ENCODE results near the gene PEPD. TPM values are rescaled to one million over a fixed set of nuclear protein-coding genes. Genes with fewer than 3 reads are reported as not detected.

The PEPD gene
- polyA plus RNA-seq, 3 donors: 61.5 to 218 (median 171) TPM

DNA sequence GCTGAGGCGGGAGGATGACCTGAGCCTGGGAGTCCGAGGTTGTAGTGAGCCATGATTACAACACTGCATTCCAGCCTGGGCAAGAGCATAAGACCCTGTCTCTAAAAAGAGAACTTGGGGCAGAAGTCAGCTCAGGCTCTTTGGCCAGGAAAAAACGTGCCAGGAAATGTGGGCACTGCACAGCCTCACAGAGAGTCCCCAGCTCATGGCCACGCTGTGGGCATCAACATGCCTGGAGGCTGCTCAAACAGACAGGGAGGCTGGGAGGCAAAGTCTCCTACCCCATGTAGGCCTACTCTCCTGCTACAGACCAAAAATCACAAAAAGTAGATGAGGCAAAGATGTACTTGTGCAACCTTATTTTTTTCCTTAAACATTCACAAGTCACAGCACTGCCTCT is 49.4 kb downstream of the PEPD start:
- Histone ChIP-seq H2AFZ (ENCODE audit: insufficient read depth, low read depth, low read length, poor library complexity, severe bottlenecking) (no peak overlapping the region), H3K9ac (ENCODE audit: insufficient read depth, low read length, poor library complexity, severe bottlenecking) (no peak overlapping the region), H4K20me1 (ENCODE audit: insufficient read depth, low read length) (no peaks in the 10 kb centered on the region), H3K27me3 (ENCODE audit: control insufficient read depth in 2 of 2, insufficient read depth in 2 of 2, low read length in 2 of 2) (no peaks in the 10 kb centered on the region), H3K4me3 (replicated peaks in 1 of 3; ENCODE audit: low read depth in 2 of 3, low read length in 3 of 3) (no peak overlapping the region), H3K4me2 (replicated peaks; ENCODE audit: extremely low read depth, low read length, poor library complexity, severe bottlenecking) (no peak overlapping the region), H3K36me3 (replicated peaks in 1 of 2; ENCODE audit: control insufficient read depth in 1 of 2, insufficient read depth in 2 of 2, low read length in 2 of 2) (peaks cover 2 to 4% of the 10 kb centered on the region in 2 donors), H3K9me3 (replicated peaks in 1 of 2; ENCODE audit: control insufficient read depth in 1 of 2, insufficient read depth in 1 of 2, low read length in 2 of 2) (no peaks in the 10 kb centered on the region), H3K79me2 (ENCODE audit: insufficient read depth, low read length) (no peaks in the 10 kb centered on the region), H3K27ac (ENCODE audit: low read depth in 1 of 2, low read length in 2 of 2) (no peak overlapping the region), H3K4me1 (ENCODE audit: control insufficient read depth in 1 of 2, insufficient read depth in 2 of 2, low read length in 2 of 2) (no peaks in the 10 kb centered on the region)
- H3K27ac Mint-ChIP-seq: no peak overlapping the region
- H3K27me3 Mint-ChIP-seq (ENCODE audit: low read depth in 3 of 3): peaks cover 0 to 2% (median 0%) of the 10 kb centered on the region in 3 donors
- TF ChIP-seq, protein P1, sequence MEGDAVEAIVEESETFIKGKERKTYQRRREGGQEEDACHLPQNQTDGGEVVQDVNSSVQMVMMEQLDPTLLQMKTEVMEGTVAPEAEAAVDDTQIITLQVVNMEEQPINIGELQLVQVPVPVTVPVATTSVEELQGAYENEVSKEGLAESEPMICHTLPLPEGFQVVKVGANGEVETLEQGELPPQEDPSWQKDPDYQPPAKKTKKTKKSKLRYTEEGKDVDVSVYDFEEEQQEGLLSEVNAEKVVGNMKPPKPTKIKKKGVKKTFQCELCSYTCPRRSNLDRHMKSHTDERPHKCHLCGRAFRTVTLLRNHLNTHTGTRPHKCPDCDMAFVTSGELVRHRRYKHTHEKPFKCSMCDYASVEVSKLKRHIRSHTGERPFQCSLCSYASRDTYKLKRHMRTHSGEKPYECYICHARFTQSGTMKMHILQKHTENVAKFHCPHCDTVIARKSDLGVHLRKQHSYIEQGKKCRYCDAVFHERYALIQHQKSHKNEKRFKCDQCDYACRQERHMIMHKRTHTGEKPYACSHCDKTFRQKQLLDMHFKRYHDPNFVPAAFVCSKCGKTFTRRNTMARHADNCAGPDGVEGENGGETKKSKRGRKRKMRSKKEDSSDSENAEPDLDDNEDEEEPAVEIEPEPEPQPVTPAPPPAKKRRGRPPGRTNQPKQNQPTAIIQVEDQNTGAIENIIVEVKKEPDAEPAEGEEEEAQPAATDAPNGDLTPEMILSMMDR (IDR thresholded peaks at IDR 0.05): no peak
- no peaks in the 10 kb centered on the region for H3K9me3 Mint-ChIP-seq
- WGBS (ENCODE audit: insufficient coverage): 53% methylated on average over 4 of the region's 4 CpGs
- intact Hi-C loops (cut with micrococcal nuclease): no loop called here
- peaks cover 3% of the 10 kb centered on the region for H3K4me1 Mint-ChIP-seq
- H3K36me3 Mint-ChIP-seq: peaks cover 11 to 13% of the 10 kb centered on the region in 2 donors
- H3K4me3 Mint-ChIP-seq: no peak overlapping the region
- DNase-seq: no peak

DNA sequence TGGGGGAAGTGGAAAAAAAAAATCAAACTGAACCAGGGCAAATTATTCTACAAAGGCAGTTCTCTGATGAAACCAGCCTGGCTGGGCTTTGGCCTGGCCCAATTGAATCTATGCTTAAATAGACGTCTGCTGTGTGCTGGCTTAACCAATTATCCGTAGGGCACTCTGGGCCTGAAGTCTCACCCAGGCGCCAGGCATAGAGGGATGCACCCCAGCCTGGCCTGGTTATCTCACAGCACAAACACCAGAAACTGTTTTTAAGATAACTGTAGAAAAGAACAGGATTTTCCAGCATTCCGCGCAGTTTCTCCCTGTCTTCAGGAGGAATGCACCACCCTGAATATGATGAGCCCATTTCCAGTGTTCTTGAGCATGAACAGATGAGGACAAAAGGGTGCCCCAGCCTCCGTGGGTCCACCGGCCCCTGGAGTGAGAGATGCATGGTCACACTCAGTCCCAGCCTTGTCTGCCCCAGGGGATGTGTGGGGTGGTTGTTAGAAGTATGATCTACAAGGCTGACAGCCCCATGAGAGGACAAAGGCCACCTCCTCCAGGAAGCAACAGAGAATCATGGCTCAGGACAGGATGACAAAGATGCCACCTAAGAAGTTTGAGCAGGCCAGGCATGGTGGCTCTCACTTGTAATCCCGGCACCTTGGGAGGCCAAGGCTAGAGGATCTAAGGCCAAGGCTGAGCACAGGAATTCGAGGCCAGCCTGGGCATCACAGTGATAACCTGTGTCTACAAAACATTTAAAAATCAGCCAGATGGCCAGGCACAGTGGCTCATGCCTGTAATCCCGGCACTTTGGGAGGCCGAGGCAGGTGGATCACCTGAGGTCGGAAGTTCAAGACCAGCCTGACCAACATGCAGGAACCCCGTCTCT is 50.2 kb downstream of the PEPD start:
- Histone ChIP-seq H3K79me2 (ENCODE audit: insufficient read depth, low read length) (no peaks in the 10 kb centered on the region), H3K4me1 (ENCODE audit: control insufficient read depth in 1 of 2, insufficient read depth in 2 of 2, low read length in 2 of 2) (no peaks in the 10 kb centered on the region), H2AFZ (ENCODE audit: insufficient read depth, low read depth, low read length, poor library complexity, severe bottlenecking) (no peak overlapping the region), H3K27me3 (ENCODE audit: control insufficient read depth in 2 of 2, insufficient read depth in 2 of 2, low read length in 2 of 2) (no peaks in the 10 kb centered on the region), H4K20me1 (ENCODE audit: insufficient read depth, low read length) (no peaks in the 10 kb centered on the region), H3K36me3 (replicated peaks in 1 of 2; ENCODE audit: control insufficient read depth in 1 of 2, insufficient read depth in 2 of 2, low read length in 2 of 2) (no peaks in the 10 kb centered on the region), H3K4me3 (replicated peaks in 1 of 3; ENCODE audit: low read depth in 2 of 3, low read length in 3 of 3) (no peak overlapping the region), H3K4me2 (replicated peaks; ENCODE audit: extremely low read depth, low read length, poor library complexity, severe bottlenecking) (no peak overlapping the region), H3K27ac (ENCODE audit: low read depth in 1 of 2, low read length in 2 of 2) (no peak overlapping the region), H3K9ac (ENCODE audit: insufficient read depth, low read length, poor library complexity, severe bottlenecking) (no peak overlapping the region), H3K9me3 (replicated peaks in 1 of 2; ENCODE audit: control insufficient read depth in 1 of 2, insufficient read depth in 1 of 2, low read length in 2 of 2) (no peaks in the 10 kb centered on the region)
- no peaks in the 10 kb centered on the region for H3K9me3 Mint-ChIP-seq
- H3K36me3 Mint-ChIP-seq: peaks cover 6 to 8% of the 10 kb centered on the region in 2 donors
- WGBS (ENCODE audit: insufficient coverage): 97% methylated on average over 8 of the region's 13 CpGs
- H3K27me3 Mint-ChIP-seq (ENCODE audit: low read depth in 3 of 3): peaks cover 0 to 2% (median 0%) of the 10 kb centered on the region in 3 donors
- no peak overlapping the region for H3K27ac Mint-ChIP-seq
- H3K4me3 Mint-ChIP-seq: no peak overlapping the region
- peaks cover 3% of the 10 kb centered on the region for H3K4me1 Mint-ChIP-seq
- DNase-seq: no peak
- TF ChIP-seq, protein P1 (IDR thresholded peaks at IDR 0.05): no peak
- intact Hi-C loops (cut with micrococcal nuclease): no loop called here
